ENCODE measurements around the gene KDM6A.
"Not testable (repeated sequence)": the region's sequence is repeated elsewhere in the genome, so short reads cannot be mapped to it uniquely, and the experiment has no call there.

The KDM6A gene

GRCh38 chrX:45003085-45003484 is 130.1 kb downstream of the KDM6A start:
- no peak for DNase-seq (ENCODE audit: low read depth in 2 of 2, low spot score in 1 of 2)

GRCh38 chrX:45006002-45006800 is 133.2 kb downstream of the KDM6A start:
- DNase-seq (ENCODE audit: low read depth in 2 of 2, low spot score in 1 of 2), result no peak

GRCh38 chrX:45007598-45007997 is 134.6 kb downstream of the KDM6A start:
- no peak for DNase-seq (ENCODE audit: low read depth in 2 of 2, low spot score in 1 of 2)

- no peak for DNase-seq (ENCODE audit: low read depth in 2 of 2, low spot score in 1 of 2)
These were observed 136.5 kb downstream of the KDM6A start for GRCh38 chrX:45009371-45010000.

- no peak for DNase-seq (ENCODE audit: low read depth in 2 of 2, low spot score in 1 of 2)
These were observed 138.1 kb downstream of the KDM6A start for GRCh38 chrX:45011131-45011530.

GRCh38 chrX:45011597-45011996 is 138.6 kb downstream of the KDM6A start:
- no peak for DNase-seq (ENCODE audit: low read depth in 2 of 2, low spot score in 1 of 2)

GRCh38 chrX:45017946-45018345 is 145.0 kb downstream of the KDM6A start:
- DNase-seq (ENCODE audit: low read depth in 2 of 2, low spot score in 1 of 2), result no peak

- no peak for DNase-seq (ENCODE audit: low read depth in 2 of 2, low spot score in 1 of 2)
These were observed 149.2 kb downstream of the KDM6A start for GRCh38 chrX:45022150-45022549.

GRCh38 chrX:45024501-45024900 is 151.5 kb downstream of the KDM6A start:
- DNase-seq (ENCODE audit: low read depth in 2 of 2, low spot score in 1 of 2), result no peak

- DNase-seq (ENCODE audit: low read depth in 2 of 2, low spot score in 1 of 2), result no peak
These were observed 153.0 kb downstream of the KDM6A start for GRCh38 chrX:45026036-45026435.

GRCh38 chrX:45031830-45032378 is 158.9 kb downstream of the KDM6A start:
- no peak for DNase-seq (ENCODE audit: low read depth in 2 of 2, low spot score in 1 of 2)

GRCh38 chrX:45035071-45035470 is 162.1 kb downstream of the KDM6A start:
- no peak for DNase-seq (ENCODE audit: low read depth in 2 of 2, low spot score in 1 of 2)

GRCh38 chrX:45036161-45036560 is 163.2 kb downstream of the KDM6A start:
- DNase-seq (ENCODE audit: low read depth in 2 of 2, low spot score in 1 of 2), result no peak

GRCh38 chrX:45040137-45040536 is 167.1 kb downstream of the KDM6A start:
- DNase-seq (ENCODE audit: low read depth in 2 of 2, low spot score in 1 of 2), result not testable (repeated sequence)

- DNase-seq (ENCODE audit: low read depth in 2 of 2, low spot score in 1 of 2), result no peak
These were observed 173.4 kb downstream of the KDM6A start for GRCh38 chrX:45046417-45046816.

- DNase-seq (ENCODE audit: low read depth in 2 of 2, low spot score in 1 of 2), result no peak
These were observed 177.6 kb downstream of the KDM6A start for GRCh38 chrX:45050558-45050957.

GRCh38 chrX:45056428-45057145 is 183.6 kb downstream of the KDM6A start:
- DNase-seq (ENCODE audit: low read depth in 2 of 2, low spot score in 1 of 2), result no peak

GRCh38 chrX:45059906-45060305 is 186.9 kb downstream of the KDM6A start:
- DNase-seq (ENCODE audit: low read depth in 2 of 2, low spot score in 1 of 2), result not testable (repeated sequence)

- DNase-seq (ENCODE audit: low read depth in 2 of 2, low spot score in 1 of 2), result no peak
These were observed 190.5 kb downstream of the KDM6A start for GRCh38 chrX:45063319-45064095.

GRCh38 chrX:45068569-45068968 is 195.6 kb downstream of the KDM6A start:
- DNase-seq (ENCODE audit: low read depth in 2 of 2, low spot score in 1 of 2), result no peak
